ENCODE data around the gene IL4I1. TPM values are rescaled to one million over a fixed set of nuclear protein-coding genes. Genes with fewer than 3 reads are reported as not detected.
A peak's percentile ranks its signal among the peaks of the same experiment; 100 is the strongest.

The IL4I1 gene
- total and polyA plus RNA-seq, 2 donors (not counting 1 experiment from before 2014, with no cell fraction given) = 0.48 to 3.1 TPM

- H3K9me3 Mint-ChIP-seq (ENCODE audit: insufficient read depth) = no peaks in the 10 kb centered on the region
- DNase-seq (peak; percentile 33), ATAC-seq (ENCODE audit: low read depth) (no peak)
- Histone ChIP-seq H3K27me3 (replicated peaks in 1 of 4; ENCODE audit: control extremely low read depth in 1 of 4, control insufficient read depth in 3 of 4, insufficient read depth in 4 of 4, low read length in 3 of 4) (no peaks in the 10 kb centered on the region), H3K4me2 (replicated peaks; ENCODE audit: low read depth, low read length, poor library complexity, severe bottlenecking) (no peak overlapping the region), H2AFZ (ENCODE audit: insufficient read depth, low read depth, low read length, poor library complexity, severe bottlenecking) (no peak overlapping the region), H3K9ac (ENCODE audit: low read length) (no peak overlapping the region), H3K36me3 (replicated peaks in 1 of 2; ENCODE audit: control extremely low read depth in 1 of 2, control insufficient read depth in 1 of 2, extremely low read depth in 1 of 2, insufficient read depth in 2 of 2, low read length in 1 of 2) (peaks cover 0 to 55% of the 10 kb centered on the region in 2 experiments), H4K20me1 (ENCODE audit: control insufficient read depth, insufficient read depth, low read length, poor library complexity, severe bottlenecking) (peaks cover 92% of the 10 kb centered on the region), H3K4me3 (ENCODE audit: control extremely low read depth in 1 of 5, extremely low read depth in 1 of 5, insufficient read depth in 1 of 5, low read depth in 2 of 5, low read length in 4 of 5) (no peak overlapping the region), H3K27ac (ENCODE audit: low read length in 2 of 2) (no peak overlapping the region), H3K9me3 (ENCODE audit: control extremely low read depth in 1 of 3, control insufficient read depth in 2 of 3, insufficient read depth in 1 of 3, low read length in 2 of 3) (no peaks in the 10 kb centered on the region), H3K79me2 (ENCODE audit: control insufficient read depth, insufficient read depth, low read length) (peaks cover 19% of the 10 kb centered on the region), H3K4me1 (ENCODE audit: control insufficient read depth in 2 of 2, insufficient read depth in 2 of 2, low read length in 2 of 2) (peaks cover 13 to 18% of the 10 kb centered on the region in 2 donors)
- POLR2A ChIA-PET = no interaction called here
- H3K27ac Mint-ChIP-seq = no peak overlapping the region
- H3K27me3 Mint-ChIP-seq = no peaks in the 10 kb centered on the region
- intact Hi-C loops (cut with micrococcal nuclease) = no loop called here
- 94% methylated on average over 25 of the region's 26 CpGs for WGBS (ENCODE audit: insufficient coverage)
- TF ChIP-seq CTCF (IDR thresholded peaks at IDR 0.05) (no peak), EZH2 (IDR thresholded peaks at IDR 0.05; ENCODE audit: borderline replicate concordance, insufficient read depth, low read depth, low read length, poor library complexity, severe bottlenecking) (no peak)
- CTCF ChIA-PET = no interaction called here
- H3K4me1 Mint-ChIP-seq = peaks cover 15% of the 10 kb centered on the region
- no peak overlapping the region for H3K4me3 Mint-ChIP-seq
These were observed 39.4 kb downstream of the IL4I1 start for GRCh38 chr19:49857061-49857837.

- POLR2A ChIA-PET = interaction anchor here (0.6 kb wide), 1 partner anchor 46 kb away, joined by 5 read pairs; no protein-coding TSS in a partner anchor
- Histone ChIP-seq H3K36me3 (replicated peaks in 1 of 2; ENCODE audit: control extremely low read depth in 1 of 2, control insufficient read depth in 1 of 2, extremely low read depth in 1 of 2, insufficient read depth in 2 of 2, low read length in 1 of 2) (peaks cover 0 to 51% of the 10 kb centered on the region in 2 experiments), H3K4me2 (replicated peaks; ENCODE audit: low read depth, low read length, poor library complexity, severe bottlenecking) (no peak overlapping the region), H3K27ac (ENCODE audit: low read length in 2 of 2) (no peak overlapping the region), H3K79me2 (ENCODE audit: control insufficient read depth, insufficient read depth, low read length) (peaks cover 25% of the 10 kb centered on the region), H2AFZ (ENCODE audit: insufficient read depth, low read depth, low read length, poor library complexity, severe bottlenecking) (no peak overlapping the region), H3K4me1 (ENCODE audit: control insufficient read depth in 2 of 2, insufficient read depth in 2 of 2, low read length in 2 of 2) (peaks cover 17 to 24% of the 10 kb centered on the region in 2 donors), H3K4me3 (ENCODE audit: control extremely low read depth in 1 of 5, extremely low read depth in 1 of 5, insufficient read depth in 1 of 5, low read depth in 2 of 5, low read length in 4 of 5) (no peak overlapping the region), H3K27me3 (replicated peaks in 1 of 4; ENCODE audit: control extremely low read depth in 1 of 4, control insufficient read depth in 3 of 4, insufficient read depth in 4 of 4, low read length in 3 of 4) (no peaks in the 10 kb centered on the region), H3K9ac (ENCODE audit: low read length) (no peak overlapping the region), H3K9me3 (ENCODE audit: control extremely low read depth in 1 of 3, control insufficient read depth in 2 of 3, insufficient read depth in 1 of 3, low read length in 2 of 3) (no peaks in the 10 kb centered on the region), H4K20me1 (ENCODE audit: control insufficient read depth, insufficient read depth, low read length, poor library complexity, severe bottlenecking) (peaks cover 95% of the 10 kb centered on the region)
- H3K4me1 Mint-ChIP-seq = peaks cover 19% of the 10 kb centered on the region
- ATAC-seq (ENCODE audit: low read depth) (no peak), DNase-seq (no peak)
- WGBS (ENCODE audit: insufficient coverage) = 98% methylated on average over 12 of the region's 18 CpGs
- H3K4me3 Mint-ChIP-seq = no peak overlapping the region
- CTCF ChIA-PET = no interaction called here
- TF ChIP-seq CTCF (IDR thresholded peaks at IDR 0.05) = no peak
- no peak for TF ChIP-seq EZH2 (IDR thresholded peaks at IDR 0.05; ENCODE audit: borderline replicate concordance, insufficient read depth, low read depth, low read length, poor library complexity, severe bottlenecking)
- H3K9me3 Mint-ChIP-seq (ENCODE audit: insufficient read depth) = no peaks in the 10 kb centered on the region
- H3K27ac Mint-ChIP-seq = no peak overlapping the region
- intact Hi-C loops (cut with micrococcal nuclease) = no loop called here
- H3K27me3 Mint-ChIP-seq = no peaks in the 10 kb centered on the region
These were observed 40.1 kb downstream of the IL4I1 start for GRCh38 chr19:49856574-49857021.

Data from B cell (primary cell).